Kidney epithelial cell (primary cell): ENCODE measurements around the gene DLGAP4. TPM values are rescaled to one million over a fixed set of nuclear protein-coding genes. Genes with fewer than 3 reads are reported as not detected.

Source experiments
- DNase-seq: peaks from one replicate; pipeline ENCODE4 v3.0.0-alpha.2; 2010; ENCODE audit warnings: low read depth
- H3K27me3 ChIP-seq: 2 replicates; pipeline ENCODE4 v1.6.0; 2011; ENCODE audit warnings: low read length; ENCODE audit not compliant: control insufficient read depth, insufficient read depth
- H3K36me3 ChIP-seq: 2 replicates; pipeline ENCODE4 v1.5.1; 2011; ENCODE audit warnings: low read length; ENCODE audit not compliant: control insufficient read depth, insufficient read depth
- H3K4me3 ChIP-seq: 2 replicates; pipeline ENCODE4 v1.5.1; 2011; ENCODE audit warnings: low read depth, mild to moderate bottlenecking, control low read depth, low read length
- total RNA-seq: library from RNA; depleted of rRNA; stranded (reverse); fragments of >200 nt; gene quantifications from 2 replicates; pipeline ENCODE4 v1.2.3, GENCODE V29; 2015
- TF ChIP-seq, protein P1 (sequence below): IDR thresholded peaks from 2 replicates; pipeline ENCODE4 v1.5.1; 2011; ENCODE audit warnings: mild to moderate bottlenecking, moderate library complexity, low read length, control low read depth, inconsistent platforms; ENCODE audit not compliant: insufficient read depth, poor library complexity, severe bottlenecking

Gene DLGAP4
- total RNA-seq, 1 donor from 2014 or later: 78.4 TPM

DNA sequence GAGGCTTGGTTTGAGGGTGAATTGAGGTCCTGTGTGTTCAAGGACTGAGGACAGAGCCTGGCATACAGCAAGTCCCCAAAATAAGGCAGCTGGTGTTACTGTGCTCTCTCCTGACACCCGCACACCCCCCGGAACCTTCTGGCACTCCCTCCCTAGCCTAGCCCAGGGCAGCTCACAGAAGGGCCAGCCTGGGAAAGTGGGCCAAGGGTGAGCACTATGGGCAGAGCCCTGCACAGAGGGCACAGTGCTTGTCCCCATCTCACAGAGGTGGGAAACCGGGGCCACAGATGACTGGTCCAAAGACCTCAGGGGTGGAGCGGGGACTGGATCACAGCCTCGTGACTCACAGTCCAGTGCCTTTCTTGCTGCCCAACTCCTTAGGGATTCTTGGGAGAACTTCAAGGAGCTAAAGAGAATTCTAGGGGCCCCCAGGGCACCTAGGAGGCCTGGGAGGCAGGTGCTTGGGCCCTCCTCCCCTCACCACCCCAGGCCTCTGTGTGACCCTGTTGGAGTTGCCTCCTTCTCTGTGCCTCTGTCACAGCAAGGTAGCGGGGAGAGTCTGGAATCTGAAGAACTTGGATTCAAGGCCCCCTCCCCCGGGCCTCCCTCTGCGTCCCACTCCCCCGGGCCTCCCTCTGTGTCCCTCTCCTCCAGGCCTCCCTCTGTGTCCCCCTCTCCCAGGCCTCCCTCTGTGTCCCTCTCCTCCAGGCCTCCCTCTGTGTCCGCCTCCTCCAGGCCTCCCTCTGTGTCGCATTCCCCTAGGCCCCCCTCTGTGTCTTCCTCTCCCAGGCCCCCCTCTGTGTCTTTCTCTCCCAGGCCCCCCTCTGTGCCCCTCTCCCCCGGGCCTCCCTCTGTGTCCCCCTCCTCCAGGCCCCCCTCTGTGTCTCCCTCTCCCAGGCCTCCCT lies 13.5 kb downstream of the DLGAP4 start:
- no peak for DNase-seq
- Histone ChIP-seq H3K4me3 (no peak overlapping the region), H3K27me3 (peaks cover 5% of the 10 kb centered on the region), H3K36me3 (no peaks in the 10 kb centered on the region)
- TF ChIP-seq, protein P1, sequence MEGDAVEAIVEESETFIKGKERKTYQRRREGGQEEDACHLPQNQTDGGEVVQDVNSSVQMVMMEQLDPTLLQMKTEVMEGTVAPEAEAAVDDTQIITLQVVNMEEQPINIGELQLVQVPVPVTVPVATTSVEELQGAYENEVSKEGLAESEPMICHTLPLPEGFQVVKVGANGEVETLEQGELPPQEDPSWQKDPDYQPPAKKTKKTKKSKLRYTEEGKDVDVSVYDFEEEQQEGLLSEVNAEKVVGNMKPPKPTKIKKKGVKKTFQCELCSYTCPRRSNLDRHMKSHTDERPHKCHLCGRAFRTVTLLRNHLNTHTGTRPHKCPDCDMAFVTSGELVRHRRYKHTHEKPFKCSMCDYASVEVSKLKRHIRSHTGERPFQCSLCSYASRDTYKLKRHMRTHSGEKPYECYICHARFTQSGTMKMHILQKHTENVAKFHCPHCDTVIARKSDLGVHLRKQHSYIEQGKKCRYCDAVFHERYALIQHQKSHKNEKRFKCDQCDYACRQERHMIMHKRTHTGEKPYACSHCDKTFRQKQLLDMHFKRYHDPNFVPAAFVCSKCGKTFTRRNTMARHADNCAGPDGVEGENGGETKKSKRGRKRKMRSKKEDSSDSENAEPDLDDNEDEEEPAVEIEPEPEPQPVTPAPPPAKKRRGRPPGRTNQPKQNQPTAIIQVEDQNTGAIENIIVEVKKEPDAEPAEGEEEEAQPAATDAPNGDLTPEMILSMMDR: no peak

DNA sequence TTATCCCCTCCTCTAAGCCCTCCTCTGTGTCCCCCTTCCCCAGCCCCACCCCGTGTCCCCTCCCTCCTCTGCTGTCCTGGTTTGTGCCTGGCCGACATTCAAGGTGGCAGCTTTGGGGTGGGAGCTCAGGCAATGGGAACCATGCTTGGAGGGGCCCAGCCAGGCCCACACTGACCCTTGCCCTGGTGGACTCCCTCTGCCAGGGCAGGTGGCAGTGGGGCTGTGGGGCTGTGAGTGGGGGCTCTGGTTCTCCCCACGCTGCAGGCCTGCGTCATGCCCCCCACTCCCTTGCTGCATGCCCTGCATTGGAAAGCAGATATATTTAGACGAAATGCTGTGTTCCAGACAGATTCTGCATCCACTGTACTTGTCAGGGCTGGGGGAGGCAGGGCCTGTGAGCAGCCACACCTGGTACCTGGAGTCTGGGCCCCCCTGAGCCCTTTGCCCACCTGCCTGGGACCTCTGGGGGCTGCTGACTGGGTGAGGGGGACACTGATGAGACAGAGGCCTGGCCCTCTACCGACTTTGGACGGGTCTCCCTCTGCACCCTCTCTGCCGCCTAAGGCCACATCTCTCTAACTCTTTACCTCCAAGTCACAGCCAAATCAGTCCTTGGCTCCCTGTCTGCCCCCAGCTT lies 14.2 kb downstream of the DLGAP4 start:
- TF ChIP-seq, protein P1: no peak
- Histone ChIP-seq H3K27me3 (peaks cover 5% of the 10 kb centered on the region), H3K4me3 (no peak overlapping the region), H3K36me3 (no peaks in the 10 kb centered on the region)
- DNase-seq: no peak

DNA sequence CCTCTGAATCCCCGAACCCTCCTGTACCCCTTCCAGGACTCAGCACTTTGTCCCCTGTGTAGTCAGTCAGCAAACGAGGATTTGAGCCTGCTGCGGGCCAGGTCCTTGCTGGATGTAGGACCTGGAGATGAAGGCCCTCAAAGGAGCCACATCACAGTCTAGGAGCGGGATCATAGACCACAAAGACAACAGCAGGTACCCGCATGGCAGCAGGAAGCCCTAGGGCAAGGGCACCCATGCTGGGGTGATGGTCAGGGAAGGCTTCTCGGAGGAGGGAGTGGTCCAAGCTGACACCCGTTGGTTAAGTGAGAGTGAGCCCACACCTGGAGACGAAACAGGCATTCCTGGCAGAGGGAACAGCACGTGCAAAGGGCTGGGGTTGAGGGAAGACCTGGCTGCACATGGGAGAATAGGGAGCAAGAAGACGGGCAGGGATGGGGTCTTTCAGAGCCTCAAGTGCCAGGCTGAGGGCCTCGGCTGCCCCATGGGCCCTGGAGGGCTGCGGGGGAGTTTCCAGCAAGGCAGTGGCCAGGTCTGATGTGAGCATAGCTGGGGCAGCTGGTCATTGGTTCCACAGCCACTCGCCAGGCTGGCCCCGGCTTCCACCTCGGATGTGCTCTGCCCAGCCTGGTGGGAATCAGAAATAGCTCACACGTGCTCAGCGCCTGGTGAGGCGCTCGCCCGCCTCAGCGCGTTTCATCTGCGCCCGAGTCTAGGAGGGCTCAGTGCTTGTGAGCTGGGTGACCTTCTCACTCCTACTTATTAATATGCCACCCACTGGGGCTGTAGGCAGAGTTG lies 15.0 kb downstream of the DLGAP4 start:
- Histone ChIP-seq H3K36me3 (no peaks in the 10 kb centered on the region), H3K27me3 (peaks cover 3% of the 10 kb centered on the region), H3K4me3 (no peak overlapping the region)
- TF ChIP-seq, protein P1: no peak
- no peak for DNase-seq

DNA sequence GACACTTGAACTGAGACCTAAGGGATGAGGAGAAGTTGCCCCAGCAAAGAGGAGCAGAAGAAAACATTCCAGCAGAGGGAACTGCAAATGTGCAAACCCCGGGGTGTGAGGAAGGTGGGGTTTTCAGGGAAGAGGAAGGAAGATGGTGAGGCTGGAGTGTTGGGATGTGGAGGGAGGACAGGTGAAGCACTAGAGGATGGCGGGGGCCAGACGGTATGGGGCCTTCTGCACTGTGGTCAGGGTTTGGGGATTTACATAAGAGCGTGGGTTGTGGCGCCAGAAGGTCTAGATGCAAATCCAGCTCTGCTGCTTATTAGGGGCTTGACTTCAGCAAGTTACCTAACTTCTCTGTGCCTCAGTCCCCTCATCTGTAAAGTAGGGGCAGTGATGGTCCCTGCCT lies 16.0 kb downstream of the DLGAP4 start:
- DNase-seq: no peak
- no peaks in the 10 kb centered on the region for H3K36me3 ChIP-seq
- TF ChIP-seq, protein P1: no peak
- H3K27me3 ChIP-seq: peaks cover 3% of the 10 kb centered on the region
- no peak overlapping the region for H3K4me3 ChIP-seq

DNA sequence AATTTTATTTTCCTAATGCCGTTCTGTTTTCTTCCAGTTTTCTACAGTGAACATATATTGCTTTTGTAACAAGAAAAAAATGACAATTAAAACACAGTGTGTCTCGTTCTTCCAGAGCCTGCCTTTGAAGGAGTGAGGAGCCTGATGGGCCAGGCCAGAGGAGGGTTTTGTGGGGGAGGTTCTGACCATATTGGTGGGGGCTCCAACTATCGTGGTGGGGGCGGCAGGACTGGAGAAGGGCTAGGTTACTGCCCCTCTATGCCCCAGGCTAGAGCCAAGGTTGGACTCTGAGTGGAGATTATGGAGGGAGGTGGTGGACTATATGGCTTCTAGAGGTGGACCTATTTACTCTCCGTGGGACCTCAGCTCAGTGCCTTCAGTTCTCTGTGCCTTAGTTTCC lies 24.0 kb downstream of the DLGAP4 start:
- TF ChIP-seq, protein P1: no peak
- H3K27me3 ChIP-seq: peaks cover 23% of the 10 kb centered on the region
- H3K4me3 ChIP-seq: no peak overlapping the region
- no peak for DNase-seq
- H3K36me3 ChIP-seq: no peaks in the 10 kb centered on the region
